GM12875 (cell line): Measurements from ENCODE around the gene STPG3.
A peak's percentile ranks its signal among the peaks of the same experiment; 100 is the strongest.

Experiments
- H3K4me3 ChIP-seq: one replicate; pipeline ENCODE4 v1.5.1; 2011; ENCODE audit warnings: low read depth, low read length, control low read depth
- CTCF ChIP-seq: IDR thresholded peaks from 2 replicates; pipeline ENCODE4 v1.5.1; 2011; ENCODE audit warnings: low read depth, mild to moderate bottlenecking, control low read depth, inconsistent platforms, low read length, moderate library complexity, borderline replicate concordance; ENCODE audit not compliant: insufficient read depth

Gene STPG3

GRCh38 chr9:137278721-137279711, 27.9 kb downstream of the STPG3 start:
- no peak overlapping the region for H3K4me3 ChIP-seq

DNA sequence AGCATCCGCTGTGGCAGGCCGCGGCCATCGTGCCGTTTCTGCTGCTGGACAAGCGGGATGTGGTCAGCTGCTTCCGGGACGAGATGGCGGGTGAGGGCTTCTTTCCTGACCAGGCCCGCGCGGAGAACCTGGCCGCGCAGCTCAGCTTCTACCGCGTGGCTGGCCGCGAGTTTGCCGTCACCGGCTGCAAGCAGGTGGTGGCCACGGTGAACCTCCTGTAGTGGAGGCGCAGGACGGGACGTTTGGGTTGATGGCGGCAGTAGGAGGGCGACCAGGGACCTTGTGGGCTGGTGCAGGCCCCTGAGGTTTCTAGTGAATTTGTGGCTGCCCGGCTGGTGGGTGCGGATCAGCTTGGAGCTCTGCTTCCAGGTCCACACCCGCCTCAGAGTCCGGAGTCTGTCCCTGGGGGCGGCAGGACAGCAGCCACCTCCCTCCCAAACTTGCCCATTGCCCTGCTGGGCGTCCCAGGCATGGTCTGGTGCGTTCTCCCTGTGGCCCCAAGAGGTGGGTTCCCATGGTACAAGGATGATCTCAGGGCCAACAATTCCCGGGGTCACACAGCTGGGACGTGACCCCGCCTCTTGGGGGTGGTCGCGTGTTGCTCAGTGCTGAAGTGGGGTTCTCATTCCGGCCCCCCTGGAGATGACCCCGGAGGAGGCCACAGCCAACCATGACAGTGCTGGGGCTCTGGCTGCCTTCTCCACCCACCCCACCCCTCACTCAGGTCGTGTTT, 28.8 kb downstream of the STPG3 start:
- H3K4me3 ChIP-seq = no peak overlapping the region
- TF ChIP-seq CTCF = no peak

More at GRCh38 chr9:137278721-137279711, 27.9 kb downstream of the STPG3 start:
- TF ChIP-seq CTCF = no peak

GRCh38 chr9:137280474-137281344, 29.6 kb downstream of the STPG3 start:
- H3K4me3 ChIP-seq = peak overlapping the region; percentile 5
- peak; percentile 49; the same call in 1 of the 2 replicates for TF ChIP-seq CTCF

GRCh38 chr9:137281345-137282116, 30.4 kb downstream of the STPG3 start:
- H3K4me3 ChIP-seq = no peak overlapping the region
- TF ChIP-seq CTCF = no peak

DNA sequence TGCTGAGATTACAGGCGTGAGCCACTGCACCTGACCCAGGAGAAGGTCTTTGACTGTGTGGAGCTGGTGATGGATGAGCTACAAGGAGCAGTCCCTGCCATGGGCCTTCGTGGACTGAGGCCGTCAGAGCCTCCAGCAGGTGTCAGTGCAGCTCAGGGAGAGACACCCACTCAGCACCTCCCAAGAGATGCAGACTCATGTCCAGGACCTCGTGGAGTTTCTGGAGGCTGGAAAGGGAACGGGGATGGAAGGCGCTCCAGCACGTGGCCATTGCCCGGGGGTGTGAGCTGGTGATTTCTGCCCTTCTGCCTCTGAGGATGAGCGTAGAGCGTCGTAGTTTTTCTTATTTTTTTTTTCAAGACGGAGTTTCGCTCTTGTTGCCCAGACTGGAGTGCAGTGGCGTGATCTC, 35.9 kb downstream of the STPG3 start:
- H3K4me3 ChIP-seq = no peak overlapping the region
- TF ChIP-seq CTCF = peak; percentile 56

DNA sequence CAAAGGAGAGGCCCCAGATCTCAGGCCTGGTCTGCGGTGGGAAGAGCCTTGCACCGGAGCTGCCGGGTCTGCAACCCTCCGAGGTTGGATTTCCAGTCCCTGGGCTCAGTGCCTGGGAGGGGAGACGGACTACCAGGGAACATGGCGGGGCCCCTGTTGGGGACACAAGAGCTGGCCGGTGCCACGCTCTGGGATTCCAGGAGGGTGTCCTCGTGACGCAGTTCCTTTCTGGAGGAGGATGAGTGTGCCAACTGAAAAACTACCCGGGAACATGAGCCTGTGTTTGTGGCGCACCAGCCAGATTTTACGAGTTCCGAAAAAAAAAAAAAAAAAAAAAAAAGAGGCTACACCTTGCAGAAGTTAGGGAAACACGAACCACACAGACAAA, 42.0 kb downstream of the STPG3 start:
- H3K4me3 ChIP-seq = no peak overlapping the region
- no peak for TF ChIP-seq CTCF
